Measurements from ENCODE around the gene GAK.

Gene GAK

DNA sequence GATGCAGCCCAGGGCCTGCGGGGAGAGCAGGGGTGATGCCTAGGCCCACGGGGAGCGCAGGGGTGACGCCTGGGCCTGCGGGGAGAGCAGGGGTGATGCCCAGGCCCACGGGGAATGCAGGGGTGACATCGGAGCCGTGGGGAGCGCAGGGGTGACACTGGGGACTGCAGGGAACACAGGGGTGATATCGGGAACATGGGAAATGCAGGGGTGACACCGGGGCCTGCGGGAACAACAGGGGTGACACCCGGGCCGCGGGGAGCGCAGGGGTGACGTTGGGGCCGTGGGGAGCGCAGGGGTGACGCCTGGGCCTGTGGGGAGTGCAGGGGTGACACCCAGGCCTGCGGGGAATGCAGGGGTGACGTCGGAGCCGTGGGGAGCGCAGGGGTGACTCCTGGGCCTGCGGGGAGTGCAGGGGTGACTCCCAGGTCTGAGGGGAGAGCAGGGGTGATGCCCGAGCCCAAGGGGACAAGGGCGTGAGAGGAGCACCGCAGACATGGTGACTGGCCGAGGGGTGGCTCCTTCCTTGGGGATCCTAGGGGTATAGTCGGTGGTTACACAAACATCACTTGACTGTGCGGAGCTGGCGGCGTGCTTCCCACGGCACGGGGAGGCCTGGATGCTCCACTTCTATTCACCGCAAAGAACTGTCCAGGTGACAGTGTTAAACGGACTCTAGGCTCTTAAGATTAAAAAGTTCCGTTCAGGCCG lies 38.0 kb downstream of the GAK start:
- no peak for DNase-seq (ENCODE audit: extremely low spot score, insufficient read length, low read depth)
- FAIRE-seq: no peak

DNA sequence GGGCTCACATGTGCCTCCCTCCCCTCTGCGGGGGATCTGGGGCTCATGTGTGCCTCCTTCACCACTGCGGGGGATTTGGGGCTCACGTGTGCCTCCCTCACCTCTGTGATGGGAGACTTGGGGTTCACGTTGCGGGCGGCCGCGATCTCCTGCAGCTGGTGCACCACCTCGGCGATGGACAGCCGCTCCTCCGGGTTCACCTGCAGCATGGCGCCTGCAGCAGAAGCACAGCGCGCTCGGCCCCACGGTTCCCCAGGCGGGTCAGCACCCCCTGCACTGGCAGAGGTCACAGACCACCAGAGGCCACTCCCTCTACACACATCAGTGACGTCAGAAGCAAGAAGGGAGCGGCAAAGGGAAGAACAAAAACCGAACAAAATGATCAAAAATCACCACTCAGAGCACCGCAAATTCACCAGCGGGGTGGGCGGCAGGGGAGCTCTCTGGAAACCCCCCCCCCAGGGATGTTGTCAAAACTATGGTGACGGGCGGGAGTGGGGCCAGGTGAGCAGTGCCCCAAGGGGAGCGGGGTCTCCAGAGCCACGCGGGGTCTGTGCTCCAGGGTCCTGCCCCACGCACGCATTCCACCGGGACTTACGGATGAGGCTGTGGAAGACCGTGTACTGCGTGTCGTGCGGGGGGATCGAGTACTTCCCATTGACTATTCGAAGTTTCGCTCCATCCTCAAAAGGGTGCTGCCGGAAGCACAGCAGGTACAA lies 38.7 kb downstream of the GAK start:
- DNase-seq (ENCODE audit: extremely low spot score, insufficient read length, low read depth) (no peak), FAIRE-seq (no peak)

DNA sequence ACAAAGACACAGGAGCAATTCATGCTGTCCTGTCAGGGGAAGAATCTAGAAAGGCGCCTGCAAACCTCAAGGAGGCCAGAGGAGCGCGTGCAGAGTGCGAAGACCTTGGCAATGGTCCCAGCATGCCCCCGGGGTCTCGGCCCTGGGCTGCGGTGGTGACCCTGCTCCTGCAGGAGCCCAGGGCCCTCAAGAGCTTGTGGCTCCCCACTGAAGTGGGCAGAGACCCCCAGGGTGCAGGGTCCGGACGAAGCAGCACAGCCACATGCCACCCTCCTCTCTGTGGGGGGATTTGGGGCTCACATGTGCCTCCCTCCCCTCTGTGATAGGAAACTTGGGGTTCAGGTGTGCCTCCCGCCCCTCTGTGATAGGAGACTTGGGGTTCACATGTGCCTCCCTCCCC lies 39.3 kb downstream of the GAK start:
- FAIRE-seq (no peak), DNase-seq (ENCODE audit: extremely low spot score, insufficient read length, low read depth) (no peak)

DNA sequence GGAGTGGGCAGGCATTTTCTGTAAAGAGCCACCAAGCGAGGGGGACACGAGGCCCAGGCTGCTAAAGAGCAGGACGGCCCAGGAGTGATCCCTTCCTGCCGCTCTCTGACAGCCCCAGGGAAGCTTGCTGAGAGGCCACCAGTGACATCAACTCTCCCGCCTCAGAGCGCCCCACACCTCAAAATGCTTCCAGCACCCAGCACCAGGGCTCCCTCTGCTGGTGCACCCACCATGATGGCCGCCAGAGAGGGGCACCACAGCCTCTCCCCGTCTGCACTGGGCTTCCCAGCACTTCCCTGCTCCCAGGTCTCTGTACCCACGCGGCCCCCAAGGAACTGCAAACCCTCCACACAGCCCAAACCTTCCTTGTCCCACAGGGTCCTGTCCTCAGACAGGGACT lies 40.4 kb downstream of the GAK start:
- FAIRE-seq (no peak), DNase-seq (ENCODE audit: extremely low spot score, insufficient read length, low read depth) (no peak)

DNA sequence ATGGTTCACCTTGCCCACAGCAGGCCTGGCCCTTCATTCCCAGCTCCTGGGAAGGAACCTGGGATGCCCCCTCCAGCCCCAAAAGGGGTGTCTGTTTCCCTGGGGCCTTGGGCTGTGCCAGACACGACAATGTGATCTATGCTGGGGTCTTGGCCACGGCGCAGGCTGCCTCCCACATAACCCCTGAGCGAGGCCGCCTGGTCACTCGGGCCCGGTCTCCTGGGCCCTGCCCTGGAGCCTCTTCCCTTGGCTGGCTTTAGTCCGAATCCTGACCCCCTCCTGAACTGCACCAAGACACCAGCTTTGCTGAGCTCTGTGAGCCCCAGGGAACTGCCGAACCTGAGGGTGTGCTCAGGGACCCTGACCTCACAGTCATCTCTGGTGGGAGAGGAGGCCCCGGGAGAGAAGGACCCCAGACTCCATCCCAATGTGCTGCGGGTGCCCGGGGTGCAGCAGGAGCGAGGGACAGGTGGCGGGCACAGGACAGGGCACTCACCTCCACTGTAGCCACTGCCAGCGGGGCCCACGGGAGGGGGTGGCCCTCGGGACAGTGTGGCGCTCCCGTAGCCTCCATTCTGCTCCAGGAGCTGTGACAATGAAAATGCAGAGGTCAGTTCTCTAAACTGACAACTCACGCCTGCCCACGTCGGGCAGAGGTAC lies 42.0 kb downstream of the GAK start:
- FAIRE-seq (no peak), DNase-seq (ENCODE audit: extremely low spot score, insufficient read length, low read depth) (no peak)

DNA sequence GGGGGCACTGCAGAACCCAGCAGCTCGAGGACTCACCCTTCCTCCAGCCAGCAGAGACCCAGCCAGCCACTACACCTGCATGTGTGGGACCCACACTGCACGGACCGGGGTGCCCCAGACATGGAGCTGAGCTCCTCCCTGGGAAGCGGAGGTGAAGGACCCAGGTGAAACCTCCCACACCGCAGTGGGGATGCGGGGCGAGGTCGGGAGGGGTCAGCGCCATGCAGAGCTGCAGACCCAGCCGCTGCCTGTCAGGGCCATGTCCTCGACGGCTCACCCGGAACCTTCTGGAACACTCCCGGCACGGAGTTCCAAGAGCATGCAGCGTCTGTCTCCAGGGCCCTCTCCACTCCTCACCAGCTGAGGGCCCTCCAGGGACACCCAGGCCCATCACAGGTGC lies 42.6 kb downstream of the GAK start:
- FAIRE-seq: no peak
- no peak for DNase-seq (ENCODE audit: extremely low spot score, insufficient read length, low read depth)

DNA sequence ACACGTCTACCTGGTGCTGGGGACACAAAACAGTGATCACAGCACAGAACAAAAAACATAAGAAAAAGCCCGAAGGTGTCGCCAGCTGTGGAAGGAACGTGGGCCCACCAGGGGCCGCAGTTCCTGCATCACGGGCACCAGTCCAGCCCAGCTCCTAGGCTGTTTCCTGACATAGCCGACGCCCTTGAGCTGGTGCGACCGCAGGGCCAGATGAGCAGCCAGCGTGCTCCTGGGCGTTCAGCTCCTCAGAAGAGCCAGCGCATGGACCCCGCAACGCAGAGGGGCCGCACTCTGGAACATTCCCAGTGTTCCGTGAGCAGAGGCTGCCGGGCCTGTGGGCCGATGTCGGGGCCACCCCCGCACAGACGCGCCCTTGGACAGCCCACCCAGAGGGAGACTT lies 44.1 kb downstream of the GAK start:
- DNase-seq (ENCODE audit: extremely low spot score, insufficient read length, low read depth) (no peak), FAIRE-seq (no peak)

DNA sequence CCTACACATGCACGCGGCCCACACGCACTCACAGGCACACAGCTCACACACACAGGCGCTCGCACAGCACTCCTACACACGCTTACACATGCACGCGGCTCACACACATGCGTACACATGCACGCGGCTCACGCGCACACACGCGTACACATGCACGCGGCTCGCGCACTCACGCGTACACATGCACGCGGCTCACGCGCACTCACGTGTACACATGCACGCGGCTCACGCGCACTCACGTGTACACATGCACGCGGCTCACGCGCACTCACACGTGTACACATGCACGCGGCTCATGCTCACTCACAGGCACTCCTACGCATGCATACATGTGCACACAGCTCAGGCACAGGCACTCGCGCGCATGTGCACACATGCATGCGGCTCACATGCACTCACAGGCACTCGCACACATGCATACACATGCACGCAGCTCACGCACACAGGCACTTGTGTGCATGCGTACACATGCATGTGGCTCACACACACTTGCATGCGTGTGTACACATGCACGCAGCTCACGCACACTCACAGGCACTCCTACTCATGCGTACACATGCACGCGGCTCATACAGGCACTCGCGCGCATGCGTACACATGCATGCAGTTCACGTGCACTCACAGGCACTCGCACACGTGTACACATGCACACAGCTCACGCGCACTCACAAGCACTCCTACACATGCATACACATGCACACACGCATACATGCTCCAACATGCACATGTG lies 44.9 kb downstream of the GAK start:
- FAIRE-seq: no peak

DNA sequence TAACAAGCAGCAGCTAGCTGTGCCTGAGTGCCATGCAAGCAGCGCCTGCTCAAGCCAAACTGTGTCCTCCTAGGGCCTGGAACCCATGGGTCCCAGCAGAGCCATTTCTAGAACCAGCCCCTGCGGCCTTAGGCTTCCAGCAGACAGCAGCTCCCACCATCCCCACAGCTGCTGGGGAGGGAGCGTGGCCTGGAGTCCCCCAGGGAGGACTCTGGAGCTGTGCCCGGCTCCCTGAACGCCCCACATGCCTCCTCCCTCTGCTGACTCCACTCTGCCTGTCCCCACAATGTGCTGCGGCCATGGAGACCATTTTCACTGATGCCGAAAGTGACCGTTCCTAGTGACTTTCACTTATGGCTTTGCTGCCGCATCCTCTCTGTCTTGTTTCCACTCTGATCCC lies 45.9 kb downstream of the GAK start:
- DNase-seq (ENCODE audit: extremely low spot score, insufficient read length, low read depth) (no peak), FAIRE-seq (no peak)

More for the DNA sequence above, 44.9 kb downstream of the GAK start:
- DNase-seq (ENCODE audit: extremely low spot score, insufficient read length, low read depth): no peak

DNA sequence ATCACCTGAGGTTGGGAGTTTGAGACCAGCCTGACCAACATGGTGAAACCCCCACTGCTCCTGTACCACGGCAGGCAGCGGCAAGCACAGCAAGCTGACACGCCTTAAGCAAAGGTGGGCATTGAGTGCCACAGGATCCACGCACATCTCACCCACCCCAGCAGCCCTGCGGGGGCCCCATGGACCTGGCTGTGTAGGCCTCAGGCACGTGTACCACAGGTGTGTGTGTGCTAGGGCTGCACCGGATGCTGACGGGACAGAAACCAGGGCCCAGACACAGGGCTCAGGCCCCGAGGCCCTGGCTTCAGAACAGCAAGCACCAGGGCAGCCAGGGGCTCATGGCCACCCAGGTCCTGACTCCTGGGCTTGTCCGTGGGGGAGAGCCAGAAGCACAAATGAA lies 46.8 kb downstream of the GAK start:
- DNase-seq (ENCODE audit: extremely low spot score, insufficient read length, low read depth): no peak
- FAIRE-seq: no peak

DNA sequence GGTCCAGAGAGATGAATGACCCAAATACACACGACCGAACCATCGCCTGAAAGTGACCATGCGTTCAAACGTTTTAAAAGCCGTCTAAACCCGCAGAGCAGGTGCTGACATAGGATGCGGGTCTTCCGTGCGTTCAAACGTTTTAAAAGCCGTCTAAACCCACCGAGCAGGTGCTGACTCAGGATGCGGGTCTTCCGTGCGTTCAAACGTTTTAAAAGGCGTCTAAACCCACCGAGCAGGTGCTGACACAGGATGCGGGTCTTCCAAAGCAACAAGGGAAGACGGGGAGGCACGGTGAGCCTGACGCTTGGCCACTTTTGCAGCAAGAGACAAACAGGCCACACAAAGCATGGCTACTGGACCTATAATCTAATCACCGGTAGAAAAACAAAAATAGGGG lies 47.2 kb downstream of the GAK start:
- DNase-seq (ENCODE audit: extremely low spot score, insufficient read length, low read depth) (no peak), FAIRE-seq (no peak)

DNA sequence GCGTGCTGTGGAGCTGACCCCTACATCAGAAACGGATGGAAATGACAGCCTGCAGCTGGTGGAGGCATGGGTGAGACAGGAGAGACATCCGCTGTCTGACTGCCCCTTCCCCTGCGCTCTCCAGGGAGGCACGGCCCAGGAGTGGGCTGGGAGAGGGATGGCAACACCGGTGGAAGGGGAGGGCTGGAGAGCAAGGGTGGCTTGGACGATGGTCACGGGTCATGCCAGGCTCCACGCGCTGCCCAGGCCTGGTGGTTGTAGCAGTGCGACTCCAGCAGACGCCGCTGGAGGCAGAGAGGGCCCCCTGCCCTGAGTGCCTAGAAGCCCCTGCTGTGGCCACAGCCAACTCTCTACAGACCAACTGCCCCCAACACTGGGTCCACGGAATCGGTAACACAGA lies 47.9 kb downstream of the GAK start:
- no peak for FAIRE-seq
- no peak for DNase-seq (ENCODE audit: extremely low spot score, insufficient read length, low read depth)

DNA sequence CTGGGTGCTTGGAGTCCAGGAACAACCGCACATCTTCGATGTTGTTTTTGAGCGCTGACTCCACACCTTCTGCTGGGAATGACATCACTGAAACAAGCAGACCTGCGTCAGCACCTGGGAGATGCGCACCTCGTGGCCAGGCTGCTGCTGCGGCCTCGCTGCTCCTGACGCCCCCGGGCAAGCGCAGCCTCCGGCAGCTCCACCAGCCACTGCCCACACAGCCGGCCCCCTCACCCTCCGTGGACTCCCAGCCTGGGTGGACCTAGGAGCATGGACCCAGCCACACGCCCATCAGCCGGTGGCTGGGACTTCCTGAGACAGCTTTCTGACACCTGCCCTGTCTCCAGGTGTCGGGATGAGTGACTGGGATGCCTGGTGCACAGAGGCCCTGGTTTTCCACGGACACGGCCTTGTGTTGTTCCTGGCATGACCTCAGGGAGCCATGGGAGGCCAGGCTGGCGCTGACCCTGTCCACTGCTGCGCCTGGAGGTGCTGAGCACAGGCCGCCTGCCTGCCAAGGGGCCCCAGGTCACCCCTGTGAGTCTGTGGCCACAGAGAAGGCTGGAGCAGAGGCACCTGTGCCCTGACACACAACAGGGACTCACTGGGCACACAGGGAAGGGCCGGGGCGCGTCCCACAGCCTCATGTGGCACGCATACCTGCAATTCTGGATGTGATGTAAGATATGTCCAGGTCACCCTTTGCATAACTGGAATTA lies 48.6 kb downstream of the GAK start:
- DNase-seq (ENCODE audit: extremely low spot score, insufficient read length, low read depth) (no peak), FAIRE-seq (no peak)

DNA sequence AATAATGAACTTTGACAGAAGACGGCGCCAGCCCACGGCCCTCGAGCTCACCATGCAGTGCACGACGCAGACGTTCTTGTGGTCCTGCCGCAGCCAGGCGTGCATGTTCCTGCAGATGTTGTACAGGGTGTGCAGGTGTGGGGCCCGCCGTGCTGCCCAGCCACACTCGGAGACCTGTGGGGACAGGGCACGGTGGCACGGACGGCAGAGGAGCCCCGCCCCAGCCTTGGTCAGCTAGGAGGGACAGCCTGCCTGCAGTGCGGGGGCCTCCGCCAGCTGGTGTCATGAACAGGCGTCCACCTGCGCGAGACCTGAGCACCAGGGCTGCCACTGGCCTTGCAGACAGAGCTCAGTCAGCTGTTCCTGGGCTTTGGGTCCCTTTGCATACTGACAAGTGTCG lies 49.5 kb downstream of the GAK start:
- FAIRE-seq (no peak), DNase-seq (ENCODE audit: extremely low spot score, insufficient read length, low read depth) (no peak)

DNA sequence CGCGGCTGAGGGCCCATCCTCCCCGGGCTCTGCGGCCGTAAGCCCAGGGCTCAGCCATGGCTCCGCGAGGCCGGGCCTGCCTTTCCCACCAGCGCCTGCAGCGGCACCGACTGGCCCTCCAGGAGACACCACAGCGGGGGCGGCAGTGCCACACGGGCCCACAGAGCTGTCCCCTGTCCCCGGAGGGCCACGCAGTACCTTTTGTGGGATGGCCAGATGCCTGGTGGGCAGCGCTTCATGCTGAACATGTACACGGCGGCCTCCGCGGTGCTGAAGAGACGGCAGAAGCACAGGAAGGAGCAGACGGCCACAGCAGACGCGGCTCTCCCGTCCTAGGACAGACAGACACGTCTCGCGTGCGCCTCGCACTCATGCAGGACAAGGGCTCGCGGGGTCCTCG lies 50.4 kb downstream of the GAK start:
- DNase-seq (ENCODE audit: extremely low spot score, insufficient read length, low read depth) (no peak), FAIRE-seq (no peak)

DNA sequence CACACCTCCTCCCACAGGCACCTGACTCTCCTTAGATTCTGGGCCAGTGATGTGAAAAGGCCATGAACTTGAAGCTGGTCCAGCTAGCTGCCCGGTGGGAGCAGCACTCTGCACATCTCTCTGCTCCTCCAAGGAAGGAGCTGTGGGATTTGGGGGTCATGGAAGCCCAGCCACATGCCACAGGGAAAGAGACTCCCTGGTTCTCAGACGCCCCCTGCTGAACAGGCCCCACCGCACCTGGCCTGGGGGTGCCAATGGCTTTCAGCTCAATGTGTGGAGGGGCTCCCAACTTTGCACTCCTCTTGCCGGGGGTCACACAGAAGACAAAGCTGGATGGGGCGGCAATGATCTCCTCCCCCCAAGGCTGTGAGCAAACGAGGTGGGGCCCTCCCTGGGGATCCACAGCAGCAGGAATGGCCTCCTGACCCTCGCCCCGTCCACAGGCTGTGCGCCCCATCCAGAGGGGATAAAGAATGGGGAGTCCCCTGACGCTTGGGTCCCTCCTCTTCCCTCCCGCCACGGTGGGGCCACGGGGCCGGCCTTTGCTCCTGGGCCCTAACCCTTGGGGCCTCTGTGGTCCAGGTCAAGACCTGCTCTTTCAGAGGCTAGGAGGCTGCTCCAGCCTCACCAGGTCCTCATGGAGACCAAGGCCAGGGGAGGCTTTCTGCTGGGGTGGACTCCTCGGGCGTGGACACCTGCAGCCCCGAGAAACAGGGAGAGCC lies 51.3 kb downstream of the GAK start:
- no peak for FAIRE-seq
- DNase-seq (ENCODE audit: extremely low spot score, insufficient read length, low read depth): no peak

DNA sequence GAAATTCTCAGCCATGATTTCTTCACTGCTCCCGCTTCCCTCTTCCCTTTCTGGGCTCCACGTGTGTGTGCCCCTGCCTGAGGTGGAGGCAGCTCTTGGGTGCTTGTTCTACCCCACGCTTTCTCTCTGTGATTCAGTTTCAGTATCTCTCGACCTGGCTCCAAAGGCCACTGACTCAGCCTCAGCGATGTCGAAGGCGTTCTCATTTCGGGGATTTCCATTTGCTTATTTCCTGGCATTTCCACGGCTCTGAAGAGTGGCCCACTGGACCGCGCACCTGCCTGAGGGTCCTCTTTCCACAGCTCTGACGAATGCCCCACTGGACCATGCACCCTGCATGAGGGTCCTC lies 52.4 kb downstream of the GAK start:
- DNase-seq (ENCODE audit: extremely low spot score, insufficient read length, low read depth): no peak
- peak; percentile 21 for FAIRE-seq

DNA sequence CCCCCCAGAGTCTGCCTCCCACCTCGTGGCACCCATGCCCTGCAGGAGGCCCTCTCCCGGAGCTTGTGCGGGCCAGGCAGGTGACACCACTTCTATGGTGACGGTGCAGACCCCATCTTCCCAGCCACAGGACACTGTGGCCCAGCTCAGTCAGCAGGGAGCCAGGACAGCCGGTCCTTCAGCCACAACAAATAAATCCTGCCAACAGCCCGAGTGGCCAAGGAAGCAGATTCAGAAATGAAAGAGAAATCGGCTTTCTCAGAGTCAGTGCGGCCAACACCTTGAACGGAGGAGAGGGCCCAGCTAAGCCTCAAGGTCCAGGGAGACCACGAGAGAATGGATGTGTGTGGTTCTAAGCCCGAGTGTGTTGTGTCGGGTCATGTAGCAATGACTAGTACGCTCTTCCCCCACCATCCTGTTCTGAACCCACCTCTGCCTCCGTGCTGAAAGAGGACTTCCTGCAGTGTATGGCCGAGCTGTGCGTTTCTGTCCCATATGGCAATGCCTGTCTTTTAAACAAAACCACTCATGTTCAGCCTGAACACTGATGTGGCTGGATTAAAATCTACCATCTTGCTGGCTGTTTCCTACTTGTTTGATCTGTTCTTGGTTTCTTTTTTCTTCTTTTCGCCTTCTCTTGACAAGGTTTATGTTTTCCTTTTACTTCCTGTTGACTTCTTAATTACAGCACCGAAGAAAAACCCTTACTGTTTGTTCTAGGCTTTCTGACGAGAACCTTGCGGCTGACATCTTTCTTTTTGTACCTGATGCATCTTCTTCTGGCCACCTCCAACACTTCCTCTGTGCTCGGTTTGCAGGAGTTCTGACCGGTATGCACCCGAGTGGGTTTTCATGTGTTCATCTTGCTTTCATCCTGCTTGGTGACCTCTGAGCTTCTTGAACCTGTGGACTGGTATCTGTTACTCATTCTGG lies 53.1 kb downstream of the GAK start:
- DNase-seq (ENCODE audit: extremely low spot score, insufficient read length, low read depth) (no peak), FAIRE-seq (no peak)

DNA sequence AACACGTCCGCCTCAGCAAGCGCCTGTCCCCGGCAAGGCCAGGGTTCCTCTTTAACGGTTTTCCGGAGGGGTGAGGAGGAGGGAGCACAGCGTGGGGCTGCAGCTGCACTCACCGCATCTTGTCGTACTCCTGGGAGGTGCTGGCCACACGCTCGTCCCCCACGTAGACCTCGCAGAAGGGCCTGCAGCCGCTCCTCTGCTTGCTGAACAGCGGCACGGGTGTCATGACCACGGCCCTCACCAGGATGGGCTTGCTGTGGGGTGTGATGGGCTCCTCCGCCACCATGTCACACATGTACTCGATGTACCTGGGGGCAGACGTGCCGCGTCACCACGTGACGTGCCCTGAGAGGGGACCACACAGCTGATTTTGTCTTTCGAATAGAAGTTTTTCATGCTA lies 54.6 kb downstream of the GAK start:
- no peak for FAIRE-seq

More for the DNA sequence above, 54.6 kb downstream of the GAK start:
- no peak for DNase-seq (ENCODE audit: extremely low spot score, insufficient read length, low read depth)
